ENCODE results near the gene HYKK.

The HYKK gene

GRCh38 chr15:78481917-78482316 is 25.5 kb upstream of the HYKK start:
- Histone ChIP-seq H3K27me3 (ENCODE audit: insufficient read depth, low read length, poor library complexity, severe bottlenecking) (no peaks in the 10 kb centered on the region), H3K4me2 (ENCODE audit: low read depth, low read length, poor library complexity, severe bottlenecking) (no peak overlapping the region), H3K9ac (ENCODE audit: low read depth, low read length, poor library complexity, severe bottlenecking) (no peak overlapping the region), H4K20me1 (ENCODE audit: insufficient read depth, low read length, poor library complexity, severe bottlenecking) (no peaks in the 10 kb centered on the region), H3F3A (ENCODE audit: low read depth) (no peaks in the 10 kb centered on the region), H3K9me3 (ENCODE audit: insufficient read depth, low read depth, low read length) (no peaks in the 10 kb centered on the region), H3K9me2 (replicated peaks; ENCODE audit: low read depth, low read length) (no peaks in the 10 kb centered on the region), H3K4me3 (ENCODE audit: low read length, poor library complexity, severe bottlenecking) (no peak overlapping the region), H3K4me1 (ENCODE audit: insufficient read depth, low read length, poor library complexity, severe bottlenecking) (no peaks in the 10 kb centered on the region), H3K79me2 (ENCODE audit: insufficient read depth, low read length) (no peaks in the 10 kb centered on the region), H3K36me3 (ENCODE audit: insufficient read depth, low read length) (peaks cover 69% of the 10 kb centered on the region), H2AFZ (ENCODE audit: low read length) (no peak overlapping the region)
- no peak for TF ChIP-seq EZH2phosphoT487 (IDR thresholded peaks at IDR 0.05; ENCODE audit: borderline replicate concordance)
- TF ChIP-seq CTCF (conservative IDR thresholded peaks at IDR 0.05; ENCODE audit: low read length) = no peak

- Histone ChIP-seq H3K4me3 (ENCODE audit: low read length, poor library complexity, severe bottlenecking) (no peak overlapping the region), H3K9me2 (replicated peaks; ENCODE audit: low read depth, low read length) (no peaks in the 10 kb centered on the region), H3K9me3 (ENCODE audit: insufficient read depth, low read depth, low read length) (no peaks in the 10 kb centered on the region), H3K9ac (ENCODE audit: low read depth, low read length, poor library complexity, severe bottlenecking) (no peak overlapping the region), H3K4me2 (ENCODE audit: low read depth, low read length, poor library complexity, severe bottlenecking) (no peak overlapping the region), H2AFZ (ENCODE audit: low read length) (no peak overlapping the region), H3K27me3 (ENCODE audit: insufficient read depth, low read length, poor library complexity, severe bottlenecking) (no peaks in the 10 kb centered on the region), H4K20me1 (ENCODE audit: insufficient read depth, low read length, poor library complexity, severe bottlenecking) (no peaks in the 10 kb centered on the region), H3K36me3 (ENCODE audit: insufficient read depth, low read length) (peaks cover 76% of the 10 kb centered on the region; the same call in 1 of the 2 replicates), H3K79me2 (ENCODE audit: insufficient read depth, low read length) (no peaks in the 10 kb centered on the region), H3K4me1 (ENCODE audit: insufficient read depth, low read length, poor library complexity, severe bottlenecking) (peaks cover 12% of the 10 kb centered on the region), H3F3A (ENCODE audit: low read depth) (no peaks in the 10 kb centered on the region; the same call in 1 of the 2 replicates)
- TF ChIP-seq CTCF (conservative IDR thresholded peaks at IDR 0.05; ENCODE audit: low read length) = no peak
- TF ChIP-seq EZH2phosphoT487 (IDR thresholded peaks at IDR 0.05; ENCODE audit: borderline replicate concordance) = no peak
These were observed 14.5 kb upstream of the HYKK start for GRCh38 chr15:78492872-78493271.

GRCh38 chr15:78501857-78502256 is 5.5 kb upstream of the HYKK start:
- Histone ChIP-seq H3K4me1 (ENCODE audit: insufficient read depth, low read length, poor library complexity, severe bottlenecking) (no peaks in the 10 kb centered on the region), H4K20me1 (ENCODE audit: insufficient read depth, low read length, poor library complexity, severe bottlenecking) (peaks cover 3% of the 10 kb centered on the region), H3K9me2 (replicated peaks; ENCODE audit: low read depth, low read length) (no peaks in the 10 kb centered on the region), H3K27me3 (ENCODE audit: insufficient read depth, low read length, poor library complexity, severe bottlenecking) (no peaks in the 10 kb centered on the region), H3K9me3 (ENCODE audit: insufficient read depth, low read depth, low read length) (no peaks in the 10 kb centered on the region), H3K9ac (ENCODE audit: low read depth, low read length, poor library complexity, severe bottlenecking) (no peak overlapping the region), H3K36me3 (ENCODE audit: insufficient read depth, low read length) (peaks cover 25% of the 10 kb centered on the region; the same call in 1 of the 2 replicates), H3K4me2 (ENCODE audit: low read depth, low read length, poor library complexity, severe bottlenecking) (no peak overlapping the region), H3K79me2 (ENCODE audit: insufficient read depth, low read length) (no peaks in the 10 kb centered on the region), H2AFZ (ENCODE audit: low read length) (no peak overlapping the region), H3K4me3 (ENCODE audit: low read length, poor library complexity, severe bottlenecking) (no peak overlapping the region), H3F3A (ENCODE audit: low read depth) (no peaks in the 10 kb centered on the region)
- TF ChIP-seq EZH2phosphoT487 (IDR thresholded peaks at IDR 0.05; ENCODE audit: borderline replicate concordance) (no peak), CTCF (conservative IDR thresholded peaks at IDR 0.05; ENCODE audit: low read length) (no peak)
